ENCODE data around the gene ADIPOR1.
"Not testable (repeated sequence)": the region's sequence is repeated elsewhere in the genome, so short reads cannot be mapped to it uniquely, and the experiment has no call there.

Gene ADIPOR1

GRCh38 chr1:202957733-202958543, at the start of gene ADIPOR1:
Gene ADIPOR1 (minus strand): TSS chr1:202958312. CDS start chr1:202951070, 7,242 bp downstream.
- peak; percentile 92 to 96 for DNase-seq

- DNase-seq = peak; percentile 95
Observed at GRCh38 chr1:203006948-203007871, 49.1 kb upstream of the ADIPOR1 start, which contains the start of gene TMEM183A. Gene TMEM183A (plus strand): TSS chr1:203007374. CDS start chr1:203007466, 92 bp downstream.

GRCh38 chr1:203005395-203006142, 47.5 kb upstream of the ADIPOR1 start:
- DNase-seq = not testable (repeated sequence)

GRCh38 chr1:203002951-203003350, 44.8 kb upstream of the ADIPOR1 start:
- DNase-seq = no peak

GRCh38 chr1:203001986-203002385, 43.9 kb upstream of the ADIPOR1 start:
- no peak for DNase-seq

GRCh38 chr1:203000217-203000944, 42.3 kb upstream of the ADIPOR1 start:
- DNase-seq = no peak

GRCh38 chr1:202998836-202999750, 41.0 kb upstream of the ADIPOR1 start:
- peak; percentile 65 to 66 for DNase-seq

- DNase-seq = no peak
Observed at GRCh38 chr1:202994756-202995155, 36.6 kb upstream of the ADIPOR1 start.

GRCh38 chr1:202991112-202991511, 33.0 kb upstream of the ADIPOR1 start:
- DNase-seq = no peak

GRCh38 chr1:202989879-202990278, 31.8 kb upstream of the ADIPOR1 start:
- DNase-seq = no peak

- DNase-seq = no peak
Observed at GRCh38 chr1:202987922-202988583, 29.9 kb upstream of the ADIPOR1 start.

GRCh38 chr1:202987255-202987654, 29.1 kb upstream of the ADIPOR1 start:
- DNase-seq = no peak

GRCh38 chr1:202986120-202986519, 28.0 kb upstream of the ADIPOR1 start:
- DNase-seq = not testable (repeated sequence)

GRCh38 chr1:202982715-202983430, 24.8 kb upstream of the ADIPOR1 start:
- DNase-seq = no peak

- DNase-seq = no peak
Observed at GRCh38 chr1:202981939-202982338, 23.8 kb upstream of the ADIPOR1 start.

- no peak for DNase-seq
Observed at GRCh38 chr1:202979459-202979858, 21.3 kb upstream of the ADIPOR1 start.

GRCh38 chr1:202976633-202977032, 18.5 kb upstream of the ADIPOR1 start:
- DNase-seq = no peak

- DNase-seq = no peak
Observed at GRCh38 chr1:202974856-202975255, 16.7 kb upstream of the ADIPOR1 start.

GRCh38 chr1:202972046-202972445, 13.9 kb upstream of the ADIPOR1 start:
- no peak for DNase-seq

GRCh38 chr1:202968895-202969295, 10.8 kb upstream of the ADIPOR1 start:
- DNase-seq = peak; percentile 37 to 44
